Large intestine (tissue), 3 donors: Measurements from ENCODE around the gene ALS2CL. TPM values are rescaled to one million over a fixed set of nuclear protein-coding genes. Genes with fewer than 3 reads are reported as not detected.

Source experiments
- DNase-seq, 2 donors: peaks; one replicate each; pipeline versions ENCODE4 v3.0.0 to v3.0.0-alpha.2; 2013
- H3K27ac ChIP-seq: one replicate; pipeline ENCODE4 v1.5.1; 2013; ENCODE audit warnings: low read length
- H3K27me3 ChIP-seq: 2 replicates; pipeline ENCODE4 v1.6.1; 2013; ENCODE audit warnings: low read length; ENCODE audit not compliant: control insufficient read depth, insufficient read depth
- H3K36me3 ChIP-seq: 2 replicates; pipeline ENCODE4 v1.6.1; 2013; ENCODE audit warnings: low read length; ENCODE audit not compliant: control insufficient read depth, insufficient read depth
- H3K4me1 ChIP-seq: one replicate; pipeline ENCODE4 v1.6.1; 2013; ENCODE audit warnings: low read length; ENCODE audit not compliant: control insufficient read depth, insufficient read depth
- H3K4me3 ChIP-seq: one replicate; pipeline ENCODE4 v1.5.1; 2013; ENCODE audit warnings: low read length
- H3K9me3 ChIP-seq: one replicate; pipeline ENCODE4 v1.6.1; 2013; ENCODE audit warnings: mild to moderate bottlenecking, low read depth, low read length, moderate library complexity; ENCODE audit not compliant: control insufficient read depth
- WGBS: methylation state at CpG from one replicate; pipeline ENCODE4 v1.1.5; 2013; ENCODE audit warnings: low lambda C conversion rate; ENCODE audit not compliant: insufficient coverage; 5-methylcytosine and 5-hydroxymethylcytosine counted together
- polyA plus RNA-seq: library from polyadenylated mRNA; unstranded; fragments of 120-200 nt; gene quantifications from one replicate; pipeline ENCODE4 v1.2.1, GENCODE V29; 2013

Gene ALS2CL
- polyA plus RNA-seq, 1 donor = 30.8 TPM

DNA sequence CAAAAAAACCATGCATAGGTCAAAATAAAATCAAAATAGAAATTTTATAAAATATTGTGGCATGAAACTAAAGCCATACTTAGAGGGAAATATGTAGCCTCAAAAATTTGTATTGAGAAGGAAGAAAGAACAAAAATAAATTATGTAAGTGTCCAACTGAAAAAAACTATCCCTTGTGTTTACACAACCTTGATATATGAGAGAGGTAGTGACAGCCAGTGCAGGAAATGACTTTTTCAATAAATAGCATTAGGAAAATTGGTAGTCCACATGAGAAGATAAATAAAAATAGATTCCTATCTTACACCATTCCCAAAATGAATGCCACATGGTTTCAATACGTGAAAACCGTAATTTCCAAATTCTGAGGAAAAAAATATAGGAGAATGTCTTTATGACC is 37.3 kb upstream of the ALS2CL start:
- Histone ChIP-seq H3K27ac (no peak overlapping the region), H3K4me1 (no peaks in the 10 kb centered on the region), H3K9me3 (no peaks in the 10 kb centered on the region), H3K27me3 (no peaks in the 10 kb centered on the region), H3K36me3 (no peaks in the 10 kb centered on the region), H3K4me3 (no peak overlapping the region)
- DNase-seq = no peak
- WGBS = 89% methylated on average over 2 of the region's 2 CpGs

DNA sequence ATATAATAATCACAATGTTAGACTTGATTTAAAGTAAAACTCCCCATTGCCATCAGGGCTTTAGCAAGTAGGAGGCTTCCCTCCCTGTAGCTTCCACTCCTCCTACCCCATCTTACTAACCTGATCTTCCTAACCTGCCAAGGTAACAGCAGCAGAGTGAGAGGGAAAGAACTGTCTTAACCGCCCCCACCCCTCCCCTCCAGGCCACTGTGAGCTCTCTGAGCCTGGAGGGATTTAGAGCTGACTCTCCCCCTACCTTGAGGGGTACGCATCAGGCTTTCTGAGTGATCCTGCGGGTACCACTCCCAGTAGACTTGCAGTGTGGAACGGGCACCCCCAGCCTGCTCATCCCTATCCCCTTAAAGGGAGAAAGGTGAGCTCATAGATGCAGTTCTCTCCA is 35.6 kb upstream of the ALS2CL start:
- DNase-seq = no peak
- Histone ChIP-seq H3K4me3 (no peak overlapping the region), H3K27me3 (no peaks in the 10 kb centered on the region), H3K4me1 (no peaks in the 10 kb centered on the region), H3K36me3 (no peaks in the 10 kb centered on the region), H3K27ac (no peak overlapping the region), H3K9me3 (no peaks in the 10 kb centered on the region)
- no CpG with 5 or more reads among the region's 4 CpGs for WGBS

DNA sequence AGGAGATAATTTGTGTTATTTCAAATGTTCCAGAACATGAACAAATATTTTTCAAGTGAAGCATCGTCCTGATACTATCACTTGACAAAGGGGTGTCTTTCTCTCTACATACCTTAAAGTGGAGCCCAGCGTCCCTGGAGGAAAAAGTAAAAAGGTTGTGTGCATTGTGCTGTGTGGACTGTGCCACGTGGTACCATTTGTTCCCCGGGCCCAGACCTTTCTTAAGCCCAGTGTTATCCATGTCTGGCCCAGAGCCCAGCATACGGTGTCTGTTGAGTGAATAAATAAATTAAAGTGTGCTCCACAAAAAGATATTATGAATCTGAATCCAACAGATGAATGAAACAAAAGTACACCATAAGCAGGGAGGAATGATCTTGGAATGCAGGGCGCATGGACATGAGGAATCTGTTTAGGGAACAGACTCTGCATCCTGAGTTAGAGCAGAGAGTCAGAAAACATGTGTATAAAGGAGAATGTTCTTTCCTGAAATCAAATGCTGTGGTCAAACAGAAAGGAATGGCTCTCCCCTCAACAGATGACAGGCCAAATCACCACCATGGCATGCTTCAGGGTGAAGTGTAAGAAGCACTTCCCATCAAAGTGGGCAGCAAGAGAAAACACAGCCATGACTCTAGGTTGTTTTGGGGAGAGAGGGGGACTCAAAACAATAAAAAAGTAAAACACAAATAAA is 32.3 kb upstream of the ALS2CL start:
- H3K4me3 ChIP-seq = no peak overlapping the region
- no peak for DNase-seq
- no peaks in the 10 kb centered on the region for H3K27me3 ChIP-seq
- 67% methylated on average over 1 of the region's 6 CpGs for WGBS
- H3K36me3 ChIP-seq = no peaks in the 10 kb centered on the region
- no peaks in the 10 kb centered on the region for H3K4me1 ChIP-seq
- H3K9me3 ChIP-seq = no peaks in the 10 kb centered on the region
- H3K27ac ChIP-seq = no peak overlapping the region

DNA sequence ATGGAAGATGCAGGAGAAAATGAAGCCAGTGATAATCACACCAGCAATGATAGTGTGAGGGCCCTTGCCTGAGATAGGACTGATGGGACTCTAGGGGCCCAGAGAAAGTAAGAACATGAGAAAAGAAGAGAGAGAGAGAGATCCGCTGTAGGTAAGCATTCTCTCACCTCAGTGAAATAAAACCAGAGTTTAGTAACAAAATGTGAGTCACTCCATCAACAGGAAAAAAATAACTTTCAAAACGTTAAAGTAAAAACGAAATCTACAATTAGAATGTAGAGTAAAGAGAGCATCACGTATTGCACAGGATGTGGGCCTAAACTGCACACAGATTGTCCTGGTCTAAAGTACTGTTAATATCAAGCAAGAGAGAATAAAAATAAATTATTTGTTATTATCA is 30.9 kb upstream of the ALS2CL start:
- WGBS = 90% methylated on average over 4 of the region's 4 CpGs
- Histone ChIP-seq H3K27me3 (no peaks in the 10 kb centered on the region), H3K9me3 (no peaks in the 10 kb centered on the region), H3K36me3 (no peaks in the 10 kb centered on the region), H3K4me3 (no peak overlapping the region), H3K27ac (no peak overlapping the region), H3K4me1 (no peaks in the 10 kb centered on the region)
- no peak for DNase-seq

DNA sequence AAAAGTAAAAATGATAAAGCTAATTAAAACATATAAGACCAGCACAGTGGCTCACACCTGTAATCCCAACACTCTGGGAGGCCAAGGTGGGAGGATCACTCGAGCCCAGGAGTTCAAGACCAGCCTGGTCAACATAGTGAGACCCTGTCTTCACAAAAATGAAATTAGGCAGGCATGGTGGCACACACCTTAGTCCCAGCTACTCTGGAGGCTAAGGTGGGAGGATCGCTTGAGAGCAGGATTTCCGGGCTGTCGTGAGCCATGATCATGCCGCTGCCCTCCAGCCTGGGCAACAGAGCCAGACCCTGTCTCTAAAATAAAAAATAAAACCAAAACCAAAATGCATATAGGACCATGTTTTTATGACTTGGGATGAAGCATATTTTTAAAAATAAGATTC is 29.0 kb upstream of the ALS2CL start:
- Histone ChIP-seq H3K27me3 (peaks cover 4% of the 10 kb centered on the region), H3K9me3 (no peaks in the 10 kb centered on the region), H3K4me3 (no peak overlapping the region), H3K4me1 (no peaks in the 10 kb centered on the region), H3K36me3 (no peaks in the 10 kb centered on the region), H3K27ac (no peak overlapping the region)
- no peak for DNase-seq
- no CpG with 5 or more reads among the region's 5 CpGs for WGBS

DNA sequence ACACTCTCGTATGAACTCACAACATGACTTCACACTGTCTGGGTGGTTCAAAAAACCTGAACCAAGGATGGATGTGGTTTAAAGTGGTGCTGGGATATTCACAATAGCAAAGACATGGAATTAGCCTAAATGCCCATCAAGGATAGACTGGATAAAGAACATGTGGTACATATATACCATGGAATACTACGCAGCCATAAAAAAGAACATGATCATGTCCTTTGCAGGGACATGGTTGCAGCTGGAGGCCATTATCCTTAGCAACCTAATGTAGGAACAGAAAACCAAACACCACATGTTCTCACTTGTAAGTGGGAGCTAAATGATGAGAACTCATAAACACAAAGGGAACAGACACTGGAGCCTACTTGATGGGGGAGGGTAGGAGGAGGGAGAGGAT is 27.5 kb upstream of the ALS2CL start:
- Histone ChIP-seq H3K4me3 (no peak overlapping the region), H3K36me3 (no peaks in the 10 kb centered on the region), H3K27ac (no peak overlapping the region), H3K27me3 (peaks cover 4% of the 10 kb centered on the region), H3K4me1 (no peaks in the 10 kb centered on the region), H3K9me3 (no peaks in the 10 kb centered on the region)
- 100% methylated on average over 1 of the region's 2 CpGs for WGBS
- DNase-seq = no peak

DNA sequence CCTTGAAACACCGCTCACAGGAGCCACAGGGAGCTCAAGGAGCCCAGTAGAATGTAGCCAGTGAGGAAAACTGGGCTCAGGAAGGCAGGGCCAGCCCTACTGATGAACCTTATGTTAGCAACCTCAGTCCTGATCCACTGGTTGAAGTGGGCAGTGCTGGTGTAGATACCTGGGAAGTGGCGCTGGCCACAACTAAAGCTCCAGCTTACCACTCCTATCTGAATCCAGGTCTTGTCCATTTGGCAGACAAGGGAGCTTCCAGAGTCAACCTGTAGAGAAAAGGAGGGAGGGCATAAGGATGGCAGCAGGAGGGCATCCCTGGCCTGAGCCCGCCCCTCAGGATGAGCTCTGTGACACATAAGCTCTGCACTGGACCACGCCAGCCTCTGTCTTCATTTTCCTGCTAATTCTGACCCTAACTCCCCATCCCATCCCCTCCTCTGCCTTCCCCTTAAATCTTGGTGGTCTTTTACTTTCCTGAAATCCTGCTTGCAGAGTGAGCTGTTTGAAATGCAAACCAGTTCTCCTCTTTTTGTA is 26.3 kb upstream of the ALS2CL start:
- Histone ChIP-seq H3K27me3 (peaks cover 4% of the 10 kb centered on the region), H3K9me3 (no peaks in the 10 kb centered on the region), H3K27ac (no peak overlapping the region), H3K4me3 (no peak overlapping the region), H3K4me1 (no peaks in the 10 kb centered on the region), H3K36me3 (no peaks in the 10 kb centered on the region)
- no peak for DNase-seq
- WGBS = 57% methylated on average over 1 of the region's 4 CpGs

DNA sequence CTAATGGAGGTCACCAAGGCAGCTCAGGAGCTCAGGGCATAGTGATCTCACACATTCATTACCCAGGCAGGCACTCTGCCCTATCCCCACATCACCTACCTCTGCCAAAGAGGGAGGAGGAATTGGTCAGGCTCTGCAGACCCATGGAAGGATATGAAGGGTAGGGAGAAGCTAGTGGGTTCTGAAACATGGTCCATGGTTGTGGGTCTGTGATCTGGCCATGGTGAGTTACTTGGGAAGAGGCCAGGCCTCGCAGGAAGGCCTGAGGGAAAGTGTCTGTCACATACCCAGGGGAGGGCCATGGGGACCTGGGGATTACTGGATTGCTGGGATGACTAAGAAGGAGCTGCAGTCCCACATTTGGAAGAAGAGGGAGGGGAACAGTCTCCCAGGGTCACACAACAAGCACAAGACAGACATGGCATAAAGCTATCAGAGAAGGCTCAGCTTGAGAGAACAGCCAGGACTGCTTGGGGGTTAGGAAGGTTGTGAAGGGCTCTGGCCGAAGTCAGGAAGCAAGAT is 25.6 kb upstream of the ALS2CL start:
- H3K4me1 ChIP-seq = no peaks in the 10 kb centered on the region
- H3K36me3 ChIP-seq = no peaks in the 10 kb centered on the region
- no peak overlapping the region for H3K4me3 ChIP-seq
- peaks cover 4% of the 10 kb centered on the region for H3K27me3 ChIP-seq
- no peak for DNase-seq
- WGBS = no CpG with 5 or more reads among the region's 2 CpGs
- no peaks in the 10 kb centered on the region for H3K9me3 ChIP-seq
- no peak overlapping the region for H3K27ac ChIP-seq

DNA sequence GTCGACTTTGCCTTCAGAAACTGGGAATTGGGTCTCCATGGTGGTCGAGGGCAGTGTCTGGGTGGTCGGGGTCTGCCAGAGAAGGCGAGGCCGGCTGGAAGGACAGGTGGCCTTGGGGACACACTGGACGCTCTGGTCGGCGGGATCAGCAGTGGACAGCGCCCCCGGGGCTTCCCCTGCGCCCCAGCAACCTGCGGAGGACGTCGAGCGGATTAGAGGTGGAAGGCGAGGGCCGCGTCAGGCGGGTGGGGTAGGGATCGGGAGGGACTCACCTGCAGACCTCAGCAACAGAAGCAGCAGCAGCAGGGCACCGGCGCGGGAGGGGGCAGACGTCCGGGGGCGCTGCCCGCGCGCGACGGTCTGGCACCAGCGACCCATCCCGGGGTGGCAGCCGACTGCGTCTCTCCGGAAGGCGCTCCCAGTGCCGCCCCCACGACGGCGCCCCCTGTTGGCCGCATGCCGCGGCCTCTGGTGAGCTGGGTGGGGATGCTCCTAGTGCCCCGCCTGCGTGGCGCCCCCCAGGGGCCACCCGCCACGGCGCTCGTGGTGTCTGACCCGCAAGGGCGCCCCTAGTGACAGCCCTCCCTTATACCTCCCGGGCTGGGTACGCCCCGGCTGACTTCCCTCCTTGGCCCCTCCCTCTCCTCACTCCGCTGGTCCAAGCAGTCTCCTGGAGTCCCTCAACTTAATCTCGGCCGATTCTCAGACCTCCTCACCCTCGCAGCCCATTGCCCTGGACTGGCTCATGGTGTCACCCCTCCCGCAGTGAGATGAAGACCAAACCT is 24.2 kb upstream of the ALS2CL start, which contains the start of gene PRSS50:
Gene PRSS50 (minus strand): TSS at position 423 of the 785 bp plus-strand sequence. CDS start 45 bp downstream, at position 378.
- no peak for DNase-seq

More for the DNA sequence above, 24.2 kb upstream of the ALS2CL start, which contains the start of gene PRSS50:
- Histone ChIP-seq H3K4me1 (no peaks in the 10 kb centered on the region), H3K27me3 (peaks cover 4% of the 10 kb centered on the region), H3K36me3 (no peaks in the 10 kb centered on the region), H3K4me3 (no peak within 1 kb of the TSS), H3K27ac (no peak within 1 kb of the TSS), H3K9me3 (no peaks in the 10 kb centered on the region)
- WGBS = 100% methylated on average over 1 of the region's 61 CpGs
